ENCODE results near the gene RAB40C.

DNA sequence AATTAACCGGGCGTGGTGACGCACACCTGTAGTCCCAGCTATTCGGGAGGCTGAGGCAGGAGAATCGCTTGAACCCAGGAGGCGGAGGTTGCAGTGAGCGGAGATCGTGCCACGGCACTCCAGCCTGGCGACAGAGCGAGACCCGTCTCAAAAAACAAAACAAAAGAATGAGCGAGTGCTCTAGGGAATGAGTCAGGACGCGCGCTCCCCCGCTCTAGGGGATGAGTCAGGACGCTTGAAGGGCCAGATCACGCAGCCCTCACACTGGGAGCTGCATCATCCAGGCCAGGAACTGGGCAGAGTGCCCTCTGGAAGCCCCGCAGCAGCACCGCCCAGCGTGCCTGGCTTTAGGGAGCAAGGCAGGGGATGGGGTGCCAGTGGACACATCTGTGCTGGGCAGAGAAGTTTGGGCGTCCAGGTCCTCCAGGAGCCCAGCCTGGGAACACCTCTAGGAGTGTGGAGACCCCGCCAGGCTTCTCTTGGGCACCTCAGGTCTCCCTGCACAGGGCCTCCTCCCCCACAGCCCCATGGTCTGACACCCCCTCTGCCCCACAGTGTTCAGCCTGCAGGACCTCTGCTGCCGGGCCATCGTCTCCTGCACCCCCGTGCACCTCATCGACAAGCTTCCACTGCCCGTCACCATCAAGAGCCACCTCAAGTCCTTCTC, 37.1 kb downstream of the RAB40C start:
- no peak for TF ChIP-seq BHLHE40 (IDR thresholded peaks at IDR 0.05; ENCODE audit: borderline replicate concordance)
- no peak for TF ChIP-seq HDGF (IDR thresholded peaks at IDR 0.05; ENCODE audit: borderline replicate concordance)
- TF ChIP-seq ZNF384 (IDR thresholded peaks at IDR 0.05) = no peak
- no peak for TF ChIP-seq ARNT (IDR thresholded peaks at IDR 0.05)
- no peak for TF ChIP-seq FOXM1 (IDR thresholded peaks at IDR 0.05; ENCODE audit: borderline replicate concordance)
- no peak for TF ChIP-seq SUZ12 (IDR thresholded peaks at IDR 0.05)
- TF ChIP-seq, protein P1, sequence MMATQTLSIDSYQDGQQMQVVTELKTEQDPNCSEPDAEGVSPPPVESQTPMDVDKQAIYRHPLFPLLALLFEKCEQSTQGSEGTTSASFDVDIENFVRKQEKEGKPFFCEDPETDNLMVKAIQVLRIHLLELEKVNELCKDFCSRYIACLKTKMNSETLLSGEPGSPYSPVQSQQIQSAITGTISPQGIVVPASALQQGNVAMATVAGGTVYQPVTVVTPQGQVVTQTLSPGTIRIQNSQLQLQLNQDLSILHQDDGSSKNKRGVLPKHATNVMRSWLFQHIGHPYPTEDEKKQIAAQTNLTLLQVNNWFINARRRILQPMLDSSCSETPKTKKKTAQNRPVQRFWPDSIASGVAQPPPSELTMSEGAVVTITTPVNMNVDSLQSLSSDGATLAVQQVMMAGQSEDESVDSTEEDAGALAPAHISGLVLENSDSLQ (IDR thresholded peaks at IDR 0.05) = no peak
- no peak for TF ChIP-seq TARDBP (IDR thresholded peaks at IDR 0.05)
- TF ChIP-seq FOXA1 (IDR thresholded peaks at IDR 0.05) = no peak
- TF ChIP-seq ELF4 (IDR thresholded peaks at IDR 0.05) = no peak
